ENCODE data around the gene ASCC3.

DNA sequence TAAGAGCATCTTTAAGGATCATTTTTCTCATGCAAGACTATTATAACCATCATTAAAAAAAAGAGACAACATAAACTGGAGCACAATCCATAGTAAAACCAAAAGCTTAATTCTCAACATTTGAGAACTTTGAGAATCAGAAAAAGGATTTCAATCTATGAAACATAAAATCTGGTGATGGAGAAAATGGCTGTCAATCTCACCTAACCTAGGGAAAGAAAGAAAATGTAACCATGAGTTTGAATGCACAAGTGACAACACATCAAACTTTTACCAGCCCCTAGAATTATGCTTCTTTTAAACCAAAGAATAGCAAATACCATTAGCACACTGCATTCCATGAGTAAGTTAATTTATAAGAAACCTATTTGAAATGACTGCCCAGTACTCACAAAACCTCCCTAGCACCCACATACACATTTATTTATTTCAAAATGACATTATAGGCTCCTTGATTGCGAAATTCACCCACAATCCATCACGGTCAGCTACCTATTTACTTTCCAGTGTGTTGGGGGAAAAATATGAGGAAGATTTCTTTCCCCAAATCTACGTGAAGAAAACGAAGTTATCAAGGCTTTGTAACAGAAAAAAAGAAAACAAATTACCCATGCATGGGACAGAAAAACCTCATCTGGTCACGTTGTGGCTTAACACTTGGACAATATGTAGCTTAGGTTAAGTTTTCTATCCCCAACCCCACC lies 828 bp downstream of the ASCC3 start:
- no peak for TF ChIP-seq EZH2 (IDR thresholded peaks at IDR 0.05; ENCODE audit: borderline replicate concordance, low read depth, low read length, severe bottlenecking)
- TF ChIP-seq, protein P1, sequence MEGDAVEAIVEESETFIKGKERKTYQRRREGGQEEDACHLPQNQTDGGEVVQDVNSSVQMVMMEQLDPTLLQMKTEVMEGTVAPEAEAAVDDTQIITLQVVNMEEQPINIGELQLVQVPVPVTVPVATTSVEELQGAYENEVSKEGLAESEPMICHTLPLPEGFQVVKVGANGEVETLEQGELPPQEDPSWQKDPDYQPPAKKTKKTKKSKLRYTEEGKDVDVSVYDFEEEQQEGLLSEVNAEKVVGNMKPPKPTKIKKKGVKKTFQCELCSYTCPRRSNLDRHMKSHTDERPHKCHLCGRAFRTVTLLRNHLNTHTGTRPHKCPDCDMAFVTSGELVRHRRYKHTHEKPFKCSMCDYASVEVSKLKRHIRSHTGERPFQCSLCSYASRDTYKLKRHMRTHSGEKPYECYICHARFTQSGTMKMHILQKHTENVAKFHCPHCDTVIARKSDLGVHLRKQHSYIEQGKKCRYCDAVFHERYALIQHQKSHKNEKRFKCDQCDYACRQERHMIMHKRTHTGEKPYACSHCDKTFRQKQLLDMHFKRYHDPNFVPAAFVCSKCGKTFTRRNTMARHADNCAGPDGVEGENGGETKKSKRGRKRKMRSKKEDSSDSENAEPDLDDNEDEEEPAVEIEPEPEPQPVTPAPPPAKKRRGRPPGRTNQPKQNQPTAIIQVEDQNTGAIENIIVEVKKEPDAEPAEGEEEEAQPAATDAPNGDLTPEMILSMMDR (IDR thresholded peaks at IDR 0.05; ENCODE audit: borderline replicate concordance, extremely low read depth, low read length, poor library complexity, severe bottlenecking) = no peak
